ENCODE data around the gene RHOV.
"Not testable (repeated sequence)": the region's sequence is repeated elsewhere in the genome, so short reads cannot be mapped to it uniquely, and the experiment has no call there.

RHOV gene

GRCh38 chr15:40871749-40872617 lies 2.1 kb downstream of the RHOV start:
- peak; percentile 41 for DNase-seq

DNA sequence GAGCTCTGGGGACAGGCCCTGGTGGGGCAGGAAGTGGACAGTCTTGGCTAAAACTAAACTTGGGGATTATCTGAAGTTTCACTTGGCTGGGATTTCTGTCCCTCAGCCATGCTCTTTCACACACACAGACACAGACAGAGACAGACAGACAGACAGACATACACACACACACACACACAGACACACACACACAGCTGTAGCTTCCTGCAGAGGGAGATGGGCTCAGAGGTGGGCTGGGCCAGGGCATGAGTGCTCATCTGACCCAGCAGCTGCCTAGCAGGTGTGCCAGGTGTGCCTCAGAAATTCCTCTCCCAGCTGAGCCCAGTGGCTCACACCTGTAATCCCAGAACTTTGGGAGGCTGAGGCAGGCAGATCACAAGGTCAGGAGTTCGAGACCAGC lies 3.3 kb downstream of the RHOV start:
- no peak for DNase-seq

DNA sequence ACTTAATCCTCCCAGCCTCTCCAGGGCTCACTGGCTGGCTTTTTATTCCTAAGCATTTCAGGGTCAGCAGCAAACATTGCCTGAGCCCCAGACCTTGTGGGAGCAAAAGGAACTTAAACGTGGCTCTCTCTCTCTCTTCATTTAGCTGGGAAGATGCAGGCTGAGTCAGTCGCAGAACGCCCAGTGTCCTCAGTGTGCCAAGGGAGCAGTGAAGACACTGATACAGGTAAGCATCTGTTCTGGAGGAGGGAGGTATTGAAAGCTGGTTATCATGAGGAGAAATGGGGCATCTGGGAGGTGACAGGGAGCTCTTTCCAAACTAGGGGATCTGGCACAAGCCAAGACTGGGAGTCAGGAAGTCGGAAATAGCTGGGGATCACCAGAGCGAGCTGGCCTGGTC lies 4.3 kb downstream of the RHOV start:
- no peak for DNase-seq

GRCh38 chr15:40867199-40867598 lies 6.8 kb downstream of the RHOV start:
- no peak for DNase-seq

GRCh38 chr15:40863660-40864270 lies 10.3 kb downstream of the RHOV start:
- no peak for DNase-seq

- not testable (repeated sequence) for DNase-seq
These were observed 12.9 kb downstream of the RHOV start for GRCh38 chr15:40861147-40861546.

DNA sequence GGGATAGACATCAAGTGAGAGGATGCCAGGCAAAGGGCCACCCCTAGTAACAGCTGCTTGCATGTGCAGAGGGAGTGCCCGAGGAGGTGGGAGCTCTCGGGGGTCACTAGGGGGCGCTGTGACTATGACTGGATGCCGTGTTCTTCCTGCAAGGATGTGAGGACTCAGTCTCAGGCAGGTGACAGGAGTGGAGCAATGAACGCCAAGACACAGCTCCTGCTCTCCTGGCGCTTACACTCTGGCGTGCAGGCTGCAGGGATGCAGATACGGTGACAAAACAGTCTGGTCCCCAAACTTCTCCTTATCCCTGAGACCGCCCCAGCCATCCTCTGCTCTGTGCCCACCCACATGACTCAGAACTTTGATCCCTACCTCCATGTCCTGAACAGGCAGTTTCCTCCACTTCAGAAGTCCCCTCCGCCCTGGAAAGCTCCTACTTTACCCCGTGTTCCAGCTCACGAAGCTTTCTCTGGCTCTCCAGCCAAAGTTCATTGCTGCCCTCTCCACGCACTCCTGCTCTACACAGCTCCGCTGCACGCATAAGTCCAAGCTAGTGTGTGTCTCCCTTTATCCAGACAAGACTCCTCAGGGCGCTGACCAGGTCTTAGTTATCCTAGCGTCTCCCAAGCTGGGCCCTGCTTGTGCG lies 14.7 kb downstream of the RHOV start:
- DNase-seq, result peak; percentile 18

- DNase-seq, result no peak
These were observed 15.3 kb downstream of the RHOV start for GRCh38 chr15:40858706-40859105.

GRCh38 chr15:40857601-40858341 lies 16.3 kb downstream of the RHOV start:
- DNase-seq, result peak; percentile 32

DNA sequence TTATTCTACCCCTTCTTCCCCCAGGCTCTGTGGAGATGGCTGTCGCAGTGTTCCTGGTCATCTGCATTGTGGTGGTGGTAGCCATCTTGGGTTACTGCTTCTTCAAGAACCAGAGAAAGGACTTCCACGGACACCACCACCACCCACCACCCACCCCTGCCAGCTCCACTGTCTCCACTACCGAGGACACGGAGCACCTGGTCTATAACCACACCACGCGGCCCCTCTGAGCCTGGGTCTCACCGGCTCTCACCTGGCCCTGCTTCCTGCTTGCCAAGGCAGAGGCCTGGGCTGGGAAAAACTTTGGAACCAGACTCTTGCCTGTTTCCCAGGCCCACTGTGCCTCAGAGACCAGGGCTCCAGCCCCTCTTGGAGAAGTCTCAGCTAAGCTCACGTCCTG lies 17.3 kb downstream of the RHOV start:
- no peak for DNase-seq

DNA sequence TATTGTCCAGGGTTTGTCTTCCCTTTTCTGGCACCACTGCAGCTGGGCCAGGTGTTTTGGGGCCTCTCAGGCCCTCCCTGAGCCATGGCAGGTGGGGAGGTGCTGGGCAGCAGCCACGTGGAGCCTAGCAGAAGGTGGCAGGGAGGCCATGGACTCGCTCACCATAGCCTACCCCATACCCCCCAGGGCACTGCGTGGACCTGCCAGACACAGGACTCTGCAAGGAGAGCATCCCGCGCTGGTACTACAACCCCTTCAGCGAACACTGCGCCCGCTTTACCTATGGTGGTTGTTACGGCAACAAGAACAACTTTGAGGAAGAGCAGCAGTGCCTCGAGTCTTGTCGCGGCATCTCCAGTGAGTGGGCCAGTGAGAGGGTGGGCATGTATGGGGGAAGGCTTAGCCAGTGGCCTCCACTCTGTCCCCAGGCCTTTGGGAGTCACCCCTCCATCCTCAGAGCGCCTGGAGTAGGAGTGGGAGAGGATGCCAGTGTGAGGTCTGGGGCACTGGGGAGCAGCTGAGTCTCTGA lies 18.3 kb downstream of the RHOV start:
- no peak for DNase-seq

- DNase-seq, result no peak
These were observed 19.9 kb downstream of the RHOV start for GRCh38 chr15:40854161-40854560.

GRCh38 chr15:40853241-40853890 lies 20.7 kb downstream of the RHOV start:
- DNase-seq, result no peak

DNA sequence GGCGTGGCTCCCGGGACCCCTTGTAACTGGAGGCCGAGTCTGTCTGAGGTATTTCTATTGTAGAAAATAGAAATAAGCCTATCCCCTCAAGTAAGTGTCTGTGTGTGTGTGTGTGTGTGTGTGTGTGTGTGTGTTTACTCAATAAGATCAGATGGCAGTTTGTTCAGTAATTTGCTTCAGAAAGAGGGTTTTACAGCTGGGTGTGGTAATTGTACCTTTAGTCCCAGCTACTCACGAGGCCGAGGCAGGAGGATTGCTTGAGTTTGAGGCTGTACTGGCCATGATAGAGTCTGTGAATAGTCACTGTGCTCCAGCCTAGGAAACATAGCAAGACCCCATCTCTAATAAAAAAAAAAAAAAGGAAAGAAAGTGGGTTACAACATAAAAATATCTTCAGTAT lies 21.5 kb downstream of the RHOV start:
- DNase-seq, result no peak

DNA sequence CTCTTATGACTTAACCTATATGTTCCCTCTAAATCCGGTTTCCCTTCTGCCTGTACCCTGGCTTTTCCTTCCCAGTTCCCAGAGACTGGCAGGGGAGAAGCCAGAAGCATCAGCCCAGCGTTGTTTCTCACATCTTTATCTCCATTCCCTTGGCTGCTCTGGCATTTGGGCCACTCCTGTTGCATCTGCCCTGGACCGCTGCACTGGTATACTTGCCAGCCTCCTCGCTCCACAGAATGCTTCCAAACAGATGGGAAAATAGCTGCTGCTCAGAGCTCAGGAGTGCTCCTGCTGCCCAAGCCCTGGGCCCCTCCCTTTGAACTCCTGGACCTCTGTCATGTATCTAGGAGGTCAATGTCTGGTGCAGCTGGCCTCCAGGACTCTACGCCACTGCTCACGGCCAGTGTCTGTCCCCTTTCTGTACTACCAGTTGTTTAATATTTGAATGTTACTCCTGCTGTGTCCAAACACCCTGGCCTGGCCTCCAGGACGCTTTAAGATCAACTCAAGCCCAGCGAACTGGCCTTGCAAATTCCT lies 23.4 kb downstream of the RHOV start:
- no peak for DNase-seq

- peak; percentile 81 for DNase-seq
These were observed 26.6 kb downstream of the RHOV start for GRCh38 chr15:40847223-40847961.

- DNase-seq, result no peak
These were observed 27.2 kb downstream of the RHOV start for GRCh38 chr15:40846841-40847222.

DNA sequence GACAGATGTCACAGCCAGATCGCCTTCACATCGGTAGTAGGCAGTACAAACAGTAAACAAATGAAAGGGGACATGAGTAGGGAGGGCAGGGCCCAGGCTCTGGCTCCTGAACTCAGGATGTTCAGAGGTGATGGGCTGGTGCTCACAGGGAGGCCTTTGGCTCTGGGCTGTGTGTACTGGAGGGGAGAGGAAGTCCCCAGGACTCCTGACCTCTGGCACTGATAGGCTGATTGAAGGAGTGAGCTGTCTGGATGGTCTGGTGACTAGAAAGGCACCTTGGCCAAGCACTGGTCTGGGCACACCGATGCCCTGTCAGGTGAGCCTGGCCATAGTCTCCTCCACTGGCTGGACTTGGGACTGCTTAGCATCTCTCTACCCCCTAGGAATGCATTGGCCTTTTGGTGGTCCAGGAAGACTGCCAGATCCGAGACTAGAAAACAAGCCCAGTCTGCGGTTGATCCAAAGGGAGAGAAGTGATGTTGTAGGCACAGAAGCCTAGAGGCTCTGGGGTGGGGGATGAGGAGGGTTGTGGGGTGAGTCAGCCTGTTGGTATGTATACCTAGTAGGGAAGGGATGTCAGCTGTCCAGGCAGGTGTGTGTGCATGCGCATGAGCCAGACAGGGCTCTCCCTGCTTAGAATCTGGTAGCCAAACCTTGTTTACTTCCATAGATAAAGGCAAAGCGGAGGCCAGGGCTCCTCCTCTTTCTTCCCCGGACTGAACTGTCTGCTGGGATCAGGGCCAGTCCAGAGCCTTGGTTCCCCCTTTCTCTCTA lies 28.3 kb downstream of the RHOV start:
- DNase-seq, result peak; percentile 68

DNA sequence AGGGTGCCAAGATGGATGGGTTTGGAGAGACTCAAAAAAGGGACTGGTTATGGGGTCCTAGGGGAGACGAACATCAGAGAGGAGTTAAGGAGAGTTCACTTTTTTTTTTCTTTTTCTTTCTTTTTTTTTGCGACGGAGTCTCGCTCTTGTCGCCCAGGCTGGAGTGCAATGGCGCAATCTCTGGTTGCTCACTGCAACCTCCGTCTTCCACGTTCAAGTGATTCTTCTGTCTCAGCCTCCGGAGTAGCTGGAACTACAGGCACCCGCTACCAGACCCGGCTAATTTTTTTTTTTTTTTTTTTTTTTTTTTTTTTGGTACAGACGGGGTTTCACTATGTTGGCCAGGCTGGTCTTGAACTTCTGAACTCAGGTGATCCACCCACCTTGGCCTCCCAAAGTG lies 29.0 kb downstream of the RHOV start:
- DNase-seq, result no peak

DNA sequence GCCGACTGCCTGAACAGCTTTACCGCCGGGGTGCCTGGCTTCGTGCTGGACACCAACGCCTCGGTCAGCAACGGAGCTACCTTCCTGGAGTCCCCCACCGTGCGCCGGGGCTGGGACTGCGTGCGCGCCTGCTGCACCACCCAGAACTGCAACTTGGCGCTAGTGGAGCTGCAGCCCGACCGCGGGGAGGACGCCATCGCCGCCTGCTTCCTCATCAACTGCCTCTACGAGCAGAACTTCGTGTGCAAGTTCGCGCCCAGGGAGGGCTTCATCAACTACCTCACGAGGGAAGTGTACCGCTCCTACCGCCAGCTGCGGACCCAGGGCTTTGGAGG lies 29.4 kb downstream of the RHOV start:
- no peak for DNase-seq

All from NCI-H510A treated with DMSO at 0.1 percent for 48 hours (cell line).